GM23338 (cell line): ENCODE results near the gene COL15A1.

ENCODE experiments used
- CREB1 ChIP-seq: fragments of 250-450 bp; sonication (Bioruptor Pico); IDR thresholded peaks from 2 replicates; pipeline ENCODE4 v1.5.0; 2020; ENCODE audit warnings: low read depth, mild to moderate bottlenecking, moderate library complexity
- CTCF ChIP-seq, 2 experiments: fragments of 200-600 bp in 1 of 2; sonication (generic) in 1 of 2; conservative IDR thresholded peaks; 2 replicates each; pipeline versions ENCODE4 v1.5.1 to v1.6.1; 2016 to 2017; ENCODE audit warnings: antibody characterized with exemption in 2 of 2, low read depth in 2 of 2, mild to moderate bottlenecking in 2 of 2, moderate library complexity in 1 of 2
- EZH2 ChIP-seq: fragments of 200-600 bp; sonication (generic); IDR thresholded peaks from one replicate; pipeline ENCODE4 v1.8.0; 2017; ENCODE audit warnings: antibody characterized with exemption, mild to moderate bottlenecking, low read depth; ENCODE audit not compliant: unreplicated experiment
- EZH2phosphoT487 ChIP-seq: fragments of 200-600 bp; sonication (generic); IDR thresholded peaks from one replicate; pipeline ENCODE4 v1.8.1; 2018; ENCODE audit warnings: antibody characterized with exemption; ENCODE audit not compliant: unreplicated experiment
- JUNB ChIP-seq: IDR thresholded peaks from one replicate; pipeline ENCODE4 v1.6.1; 2016; ENCODE audit warnings: antibody characterized with exemption; ENCODE audit not compliant: unreplicated experiment
- NANOG ChIP-seq: IDR thresholded peaks from 2 replicates; pipeline ENCODE4 v1.6.1; 2016; ENCODE audit warnings: antibody characterized with exemption, borderline replicate concordance
- POLR2AphosphoS5 ChIP-seq: IDR thresholded peaks from 2 replicates; pipeline ENCODE4 v1.6.1; 2016; ENCODE audit warnings: antibody characterized with exemption, low read depth
- REST ChIP-seq: IDR thresholded peaks from one replicate; pipeline ENCODE4 v1.6.1; 2018; ENCODE audit warnings: antibody characterized with exemption; ENCODE audit not compliant: unreplicated experiment
- ZNF331 ChIP-seq: fragments of 250-450 bp; sonication (Bioruptor Pico); IDR thresholded peaks from 2 replicates; pipeline ENCODE4 v1.5.0; 2020; ENCODE audit warnings: low read depth, mild to moderate bottlenecking, moderate library complexity

GRCh38 chr9:98908897-98909634 is 34.6 kb upstream of the COL15A1 start:
- no peak for TF ChIP-seq CTCF (conservative IDR thresholded peaks at IDR 0.05; ENCODE audit: low read depth in 2 of 2)
- TF ChIP-seq EZH2: no peak
- no peak for TF ChIP-seq JUNB
- TF ChIP-seq NANOG: no peak
- no peak for TF ChIP-seq POLR2AphosphoS5
- TF ChIP-seq REST: no peak
- TF ChIP-seq ZNF331 (CRISPR knock-in tag): no peak
- TF ChIP-seq EZH2phosphoT487: no peak
- TF ChIP-seq CREB1 (CRISPR knock-in tag): no peak
